Measurements from ENCODE around the gene FLT1. TPM values are rescaled to one million over a fixed set of nuclear protein-coding genes. Genes with fewer than 3 reads are reported as not detected.

FLT1 gene
- polyA plus RNA-seq, 3 donors = 48.6 to 60.4 (median 52.3) TPM

DNA sequence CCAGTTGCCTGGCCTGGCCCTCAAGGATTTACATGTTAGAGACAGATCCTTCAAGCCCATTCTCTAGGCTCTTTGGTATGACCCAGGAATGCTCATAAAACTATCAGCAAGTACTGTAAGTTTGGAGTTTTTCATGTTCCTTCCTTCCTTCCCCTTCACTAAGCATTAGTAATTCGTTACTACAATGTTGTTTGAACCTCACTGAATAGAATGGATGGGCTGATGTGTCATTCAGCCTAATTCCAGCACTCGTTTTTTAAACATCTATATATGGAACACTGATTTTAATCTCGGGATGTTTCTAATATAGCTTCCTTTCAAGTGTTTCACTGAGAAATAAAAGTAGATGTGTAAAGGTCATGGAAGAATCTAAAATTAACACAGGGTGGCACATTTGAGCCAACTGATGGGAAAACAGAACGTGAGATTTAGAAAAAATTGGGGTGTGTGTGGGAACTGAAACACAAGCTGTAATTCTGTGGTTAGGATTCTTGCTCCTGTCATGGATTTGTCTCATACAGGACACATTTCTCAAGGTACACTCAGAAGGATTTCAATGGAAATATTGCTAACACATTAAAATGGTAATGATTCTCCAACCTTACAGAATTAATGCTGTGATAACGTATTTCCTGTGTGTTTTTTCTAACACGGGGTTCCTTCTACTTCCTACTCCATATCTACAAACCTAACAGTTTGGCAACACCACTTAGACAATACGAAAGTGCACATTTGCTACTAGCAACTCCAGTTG lies 93.4 kb downstream of the FLT1 start:
- no peak for DNase-seq (ENCODE audit: low read depth in 3 of 3, low spot score in 2 of 3)

GRCh38 chr13:28396053-28396452 lies 98.9 kb downstream of the FLT1 start:
- no peak for DNase-seq (ENCODE audit: low read depth in 3 of 3, low spot score in 2 of 3)

DNA sequence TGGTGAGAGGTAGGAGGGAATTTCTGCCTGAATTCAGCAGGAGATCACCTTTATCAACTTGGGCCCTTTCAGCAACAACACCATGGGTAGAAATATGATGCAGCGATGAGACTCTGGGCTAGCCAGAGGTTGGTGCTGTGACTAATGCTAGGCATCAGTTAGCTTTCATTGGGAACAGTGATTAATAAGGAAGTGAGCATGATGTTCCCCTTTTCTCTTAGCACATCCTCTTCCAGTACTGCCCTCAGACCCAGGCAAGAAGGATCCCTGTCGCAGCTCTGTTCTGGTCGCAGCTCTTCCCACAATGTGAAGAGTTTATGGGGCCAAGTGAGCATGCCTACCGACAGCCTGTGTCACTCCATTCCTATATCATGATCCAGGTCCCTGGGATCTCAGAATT lies 100.5 kb downstream of the FLT1 start:
- no peak for DNase-seq (ENCODE audit: low read depth in 3 of 3, low spot score in 2 of 3)

DNA sequence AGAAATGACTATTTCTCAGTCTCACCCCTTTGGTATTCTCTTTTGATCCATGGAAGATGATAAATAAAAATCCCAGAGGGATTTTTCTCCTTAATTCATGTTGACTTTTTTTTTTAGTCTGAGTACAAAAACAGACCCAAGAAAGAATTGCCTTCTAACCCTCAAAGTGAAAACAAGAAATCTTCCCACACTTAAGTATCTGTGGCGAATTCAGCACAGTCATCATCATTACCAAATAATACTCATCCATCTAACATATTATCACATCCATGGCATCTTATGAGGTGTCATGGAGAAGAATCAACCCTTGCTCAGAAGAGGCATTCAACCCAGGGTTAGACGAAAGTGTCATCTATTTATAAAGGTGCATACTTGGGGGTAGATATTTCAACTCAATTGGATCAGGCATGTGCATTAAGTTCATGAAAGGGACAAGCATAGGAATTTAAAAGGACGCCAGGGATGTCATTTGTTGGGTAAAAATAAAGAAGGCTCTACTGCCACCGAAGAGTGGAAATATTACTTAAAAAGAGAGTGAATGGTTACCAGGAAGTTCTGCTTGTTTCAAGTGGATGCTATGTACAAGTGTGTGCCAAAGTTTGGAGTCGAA lies 101.9 kb downstream of the FLT1 start:
- no peak for DNase-seq (ENCODE audit: low read depth in 3 of 3, low spot score in 2 of 3)

DNA sequence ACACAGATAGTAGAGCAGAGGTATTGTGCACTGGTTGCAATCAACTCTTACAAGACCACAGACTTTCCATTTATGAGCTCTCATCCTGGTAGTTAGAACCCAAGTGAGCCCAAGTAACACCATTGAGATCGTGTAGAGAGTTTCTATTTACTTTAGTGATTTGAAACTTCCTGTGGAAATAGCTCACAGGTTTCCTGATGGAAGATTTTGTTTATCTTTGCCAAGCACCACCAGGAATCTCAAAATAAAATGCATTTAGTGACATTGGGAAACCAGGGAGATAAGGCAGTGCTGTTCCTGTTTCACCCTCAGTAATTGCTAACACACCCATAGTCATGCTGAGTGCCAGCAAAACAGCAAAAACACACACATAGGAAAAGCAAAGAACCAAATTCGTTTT lies 102.5 kb downstream of the FLT1 start:
- DNase-seq (ENCODE audit: low read depth in 3 of 3, low spot score in 2 of 3) = no peak

DNA sequence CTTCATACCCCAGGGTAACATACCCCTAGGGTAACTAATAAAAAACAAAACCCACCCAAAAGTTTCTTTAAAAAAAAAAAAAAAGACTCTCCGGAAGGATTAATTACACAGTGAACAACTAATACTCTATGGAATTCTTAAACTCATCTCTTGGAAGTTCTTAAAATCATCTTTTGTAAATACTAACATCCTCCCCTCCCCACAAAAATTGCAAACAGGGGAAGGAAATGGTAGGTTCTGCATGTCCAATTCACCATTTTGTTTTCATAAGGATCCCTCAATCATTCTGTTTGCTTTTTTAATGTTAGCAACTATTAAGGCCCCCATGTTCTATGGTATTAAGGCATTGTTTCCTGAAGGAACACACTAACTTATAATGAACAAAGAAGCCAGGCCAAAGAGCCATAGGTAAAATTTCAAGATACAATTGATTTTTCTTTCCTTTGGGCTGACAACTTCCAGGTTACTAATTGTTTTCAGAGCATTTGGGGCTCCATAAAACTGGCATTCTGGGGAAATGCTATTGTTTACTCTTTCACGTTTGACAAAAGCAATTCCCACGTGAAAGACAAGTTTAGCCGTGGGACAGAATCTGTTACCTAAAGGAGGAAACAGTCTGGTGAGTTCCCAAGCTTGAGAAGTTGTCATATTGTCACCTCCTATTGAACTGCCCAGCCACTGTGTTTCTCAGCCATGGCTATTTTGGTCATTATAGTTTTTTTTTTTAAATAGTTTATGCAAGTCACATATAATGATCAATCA lies 107.0 kb downstream of the FLT1 start:
- DNase-seq (ENCODE audit: low read depth in 3 of 3, low spot score in 2 of 3) = no peak

DNA sequence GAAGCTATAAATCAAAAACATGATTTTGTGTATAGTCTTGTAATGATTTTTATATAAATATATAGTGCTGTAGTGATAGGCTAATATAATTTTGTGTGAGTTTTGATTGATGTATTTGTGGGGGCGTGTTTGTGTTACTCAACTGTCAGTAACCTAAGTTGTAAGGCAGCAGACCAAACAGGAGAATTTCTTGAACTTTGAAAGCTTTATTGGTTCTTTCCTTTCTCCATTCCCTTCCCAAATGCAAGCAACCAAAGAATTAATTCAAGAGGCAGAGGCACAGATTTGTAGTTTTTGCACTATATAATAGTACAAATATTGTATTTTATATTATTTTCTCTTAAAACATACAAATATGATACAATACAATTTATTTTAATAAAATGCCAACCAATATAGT lies 109.6 kb downstream of the FLT1 start:
- DNase-seq (ENCODE audit: low read depth in 3 of 3, low spot score in 2 of 3) = no peak

GRCh38 chr13:28384789-28385188 lies 110.1 kb downstream of the FLT1 start:
- DNase-seq (ENCODE audit: low read depth in 3 of 3, low spot score in 2 of 3) = no peak

DNA sequence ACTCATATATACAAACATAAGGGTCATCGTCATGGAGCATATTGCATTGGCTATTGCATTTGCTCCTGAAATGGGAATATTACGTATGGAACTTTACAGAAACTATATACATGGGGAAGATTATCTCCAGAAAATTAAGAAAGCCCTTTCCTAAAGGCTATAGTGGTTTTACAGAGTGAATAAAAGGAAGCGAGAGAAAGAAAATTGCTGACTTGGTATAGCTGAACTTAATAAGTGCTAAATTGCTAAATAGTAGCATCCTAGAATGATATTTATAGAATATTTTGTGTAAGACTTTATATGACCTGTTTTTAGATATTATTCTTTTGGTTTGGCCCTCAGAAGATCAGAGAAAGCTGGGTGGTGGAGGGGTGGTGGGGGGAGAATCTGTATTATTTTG lies 114.6 kb downstream of the FLT1 start:
- DNase-seq (ENCODE audit: low read depth in 3 of 3, low spot score in 2 of 3) = no peak

DNA sequence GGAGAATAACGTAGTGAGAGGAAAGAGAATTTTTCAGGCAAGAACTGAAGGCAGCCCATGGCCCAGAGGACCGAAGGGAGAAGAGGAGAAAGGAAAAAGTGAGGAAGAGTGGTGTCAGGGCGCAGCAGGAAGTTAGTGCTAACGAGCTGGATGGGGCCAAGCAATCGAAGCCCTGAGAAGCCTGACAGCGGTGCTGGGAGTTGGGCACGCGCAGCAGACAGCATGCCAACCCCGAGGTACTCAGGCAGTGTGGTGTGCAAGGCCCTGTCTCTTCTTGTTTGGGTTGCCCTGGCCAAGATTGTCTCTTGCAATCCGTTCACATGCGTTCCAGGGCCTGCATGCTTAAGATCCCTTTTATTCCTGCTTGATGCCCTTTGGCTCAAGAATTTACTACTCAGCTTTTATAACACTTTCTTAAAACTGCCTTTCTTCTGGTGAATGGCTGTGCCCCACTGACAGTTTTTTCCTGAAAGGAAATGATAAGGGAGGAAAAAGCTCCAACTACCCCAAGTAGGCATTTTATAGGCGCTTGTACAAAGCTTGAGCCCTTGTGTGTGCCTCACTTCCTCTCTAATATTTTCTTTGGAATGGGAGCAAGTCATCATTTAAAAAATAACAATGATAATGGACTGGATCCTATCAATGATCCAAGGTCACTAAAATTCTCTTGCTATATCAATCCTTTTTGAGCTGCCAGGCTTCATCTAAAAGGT lies 115.4 kb downstream of the FLT1 start:
- no peak for DNase-seq (ENCODE audit: low read depth in 3 of 3, low spot score in 2 of 3)

- no peak for DNase-seq (ENCODE audit: low read depth in 3 of 3, low spot score in 2 of 3)
Measured at GRCh38 chr13:28376604-28377003, 118.3 kb downstream of the FLT1 start.

DNA sequence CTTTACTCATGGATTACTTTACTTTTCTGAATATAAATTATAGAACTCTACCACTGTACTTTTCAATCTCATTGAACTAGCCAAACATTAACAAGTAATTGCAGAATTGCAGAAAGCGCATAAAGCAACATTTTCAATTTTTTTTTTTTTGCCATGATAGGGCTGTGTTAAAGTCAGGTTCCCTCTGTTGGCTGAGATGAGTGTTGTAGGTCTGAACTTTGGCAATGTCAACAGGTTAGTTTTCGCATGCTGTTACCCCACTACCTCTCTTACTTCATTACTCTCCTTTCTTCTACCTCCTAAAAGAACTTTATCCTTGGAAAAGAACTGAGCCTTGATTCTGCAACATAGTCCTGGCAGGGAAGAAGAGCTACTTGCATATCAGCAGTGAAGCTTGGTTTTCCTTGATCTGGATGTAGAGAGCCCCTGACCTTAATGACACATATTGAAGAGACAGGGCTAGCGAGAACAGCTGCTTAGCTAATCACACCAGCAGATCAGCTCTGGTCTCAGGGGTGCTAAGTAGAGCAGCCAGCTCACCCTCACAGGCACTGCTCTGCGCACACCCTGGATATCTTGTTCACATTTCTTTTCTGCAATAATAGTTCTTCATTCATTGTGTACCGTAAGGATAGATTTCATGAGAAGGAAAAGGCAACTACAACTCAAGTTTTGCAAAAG lies 119.5 kb downstream of the FLT1 start:
- DNase-seq (ENCODE audit: low read depth in 3 of 3, low spot score in 2 of 3) = no peak

DNA sequence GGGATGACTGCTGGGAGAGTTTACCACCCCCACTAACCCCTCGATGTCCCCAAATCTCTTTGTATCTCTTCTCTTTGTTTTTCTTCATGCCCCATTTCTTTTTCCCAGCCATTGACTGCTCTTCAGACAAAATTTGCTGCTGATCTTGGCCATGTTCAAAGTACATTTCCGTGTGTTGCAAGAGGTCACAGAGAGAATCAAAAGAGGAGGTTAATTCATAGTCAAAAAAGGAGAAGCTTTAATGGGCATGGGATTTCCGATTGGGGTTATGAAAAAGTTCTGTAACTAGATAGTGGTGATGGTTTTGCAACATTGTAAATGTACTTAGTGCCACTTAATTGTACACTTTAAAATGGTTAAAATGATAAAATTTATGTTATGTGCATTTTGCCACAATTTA lies 121.1 kb downstream of the FLT1 start:
- no peak for DNase-seq (ENCODE audit: low read depth in 3 of 3, low spot score in 2 of 3)

GRCh38 chr13:28370448-28370847 lies 124.5 kb downstream of the FLT1 start:
- DNase-seq (ENCODE audit: low read depth in 3 of 3, low spot score in 2 of 3) = no peak

GRCh38 chr13:28358708-28359107 lies 136.2 kb downstream of the FLT1 start:
- no peak for DNase-seq (ENCODE audit: low read depth in 3 of 3, low spot score in 2 of 3)

- DNase-seq (ENCODE audit: low read depth in 3 of 3, low spot score in 2 of 3) = no peak
Measured at GRCh38 chr13:28357911-28358433, 137.0 kb downstream of the FLT1 start.

- DNase-seq (ENCODE audit: low read depth in 3 of 3, low spot score in 2 of 3) = no peak
Measured at GRCh38 chr13:28357247-28357825, 137.6 kb downstream of the FLT1 start.

DNA sequence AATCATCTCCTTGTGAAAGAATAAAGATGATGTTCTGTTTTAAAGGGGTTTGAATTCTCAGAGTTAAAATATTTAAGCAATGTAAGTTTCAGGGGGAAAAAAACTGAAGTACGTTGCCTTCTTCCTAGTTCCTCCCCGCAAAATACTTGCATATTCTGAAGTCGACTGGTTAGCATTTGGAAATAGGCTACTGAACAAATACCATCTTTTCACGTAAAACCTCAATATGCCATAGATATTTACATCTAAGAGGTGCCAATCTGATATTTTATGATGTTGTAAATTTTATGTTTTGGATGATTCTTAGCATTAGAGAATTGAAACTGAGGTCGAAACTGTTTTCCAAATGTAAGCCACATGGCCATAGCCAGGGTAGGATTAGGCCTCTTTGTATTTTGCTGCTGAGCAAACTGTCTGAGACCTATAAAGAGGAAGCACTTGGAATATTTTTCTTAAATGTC lies 138.3 kb downstream of the FLT1 start:
- DNase-seq (ENCODE audit: low read depth in 3 of 3, low spot score in 2 of 3) = no peak

- DNase-seq (ENCODE audit: low read depth in 3 of 3, low spot score in 2 of 3) = no peak
Measured at GRCh38 chr13:28355822-28356371, 139.0 kb downstream of the FLT1 start.

All from right renal cortex interstitium (tissue), 3 donors.